ENCODE data around the gene UBL5. TPM values are rescaled to one million over a fixed set of nuclear protein-coding genes. Genes with fewer than 3 reads are reported as not detected.

UBL5 gene
- total RNA-seq, 1 experiment from 2014 or later = 472 TPM

- Histone ChIP-seq H3K27me3 (replicated peaks) (no peaks in the 10 kb centered on the region), H3K36me3 (no peaks in the 10 kb centered on the region), H3K27ac (no peak overlapping the region), H3K4me1 (replicated peaks) (no peaks in the 10 kb centered on the region), H3K4me3 (no peak overlapping the region), H3K9me3 (replicated peaks) (0 out of 2 replicates have a peak, but pooled peaks cover 2% of the 10 kb centered on the region)
- no peak for DNase-seq (ENCODE audit: low read depth in 1 of 2, low spot score in 2 of 2)
Measured at GRCh38 chr19:9871626-9872338, 44.1 kb downstream of the UBL5 start.

- Histone ChIP-seq H3K4me3 (no peak overlapping the region), H3K4me1 (replicated peaks) (no peaks in the 10 kb centered on the region), H3K36me3 (no peaks in the 10 kb centered on the region), H3K27ac (no peak overlapping the region), H3K9me3 (replicated peaks) (0 out of 2 replicates have a peak, but pooled peaks cover 2% of the 10 kb centered on the region), H3K27me3 (replicated peaks) (no peaks in the 10 kb centered on the region)
- DNase-seq (ENCODE audit: low read depth in 1 of 2, low spot score in 2 of 2) = no peak
Measured at GRCh38 chr19:9872618-9873242, 45.0 kb downstream of the UBL5 start.

- no peaks in the 10 kb centered on the region for H3K27me3 ChIP-seq (replicated peaks)
Measured at GRCh38 chr19:9875031-9875627, 47.4 kb downstream of the UBL5 start.

GRCh38 chr19:9875796-9876195, 48.1 kb downstream of the UBL5 start:
- 0 out of 2 replicates have a peak, but pooled peaks cover 2% of the 10 kb centered on the region for H3K9me3 ChIP-seq (replicated peaks)
- DNase-seq (ENCODE audit: low read depth in 1 of 2, low spot score in 2 of 2) = no peak

More at GRCh38 chr19:9875031-9875627, 47.4 kb downstream of the UBL5 start:
- no peaks in the 10 kb centered on the region for H3K36me3 ChIP-seq
- H3K4me3 ChIP-seq = no peak overlapping the region
- no peak for DNase-seq (ENCODE audit: low read depth in 1 of 2, low spot score in 2 of 2)
- H3K9me3 ChIP-seq (replicated peaks) = 0 out of 2 replicates have a peak, but pooled peaks cover 2% of the 10 kb centered on the region
- H3K27ac ChIP-seq = no peak overlapping the region
- H3K4me1 ChIP-seq (replicated peaks) = no peaks in the 10 kb centered on the region

GRCh38 chr19:9877780-9878510, 50.2 kb downstream of the UBL5 start:
- no peak overlapping the region for H3K27ac ChIP-seq
- H3K4me3 ChIP-seq = no peak overlapping the region
- H3K9me3 ChIP-seq (replicated peaks) = 0 out of 2 replicates have a peak, but pooled peaks cover 2% of the 10 kb centered on the region
- no peaks in the 10 kb centered on the region for H3K36me3 ChIP-seq
- DNase-seq (ENCODE audit: low read depth in 1 of 2, low spot score in 2 of 2) = no peak
- H3K4me1 ChIP-seq (replicated peaks) = no peaks in the 10 kb centered on the region
- no peaks in the 10 kb centered on the region for H3K27me3 ChIP-seq (replicated peaks)

More at GRCh38 chr19:9875796-9876195, 48.1 kb downstream of the UBL5 start:
- Histone ChIP-seq H3K27me3 (replicated peaks) (no peaks in the 10 kb centered on the region), H3K4me1 (replicated peaks) (no peaks in the 10 kb centered on the region), H3K4me3 (no peak overlapping the region), H3K27ac (no peak overlapping the region), H3K36me3 (no peaks in the 10 kb centered on the region)

- no peak overlapping the region for H3K27ac ChIP-seq
- 0 out of 2 replicates have a peak, but pooled peaks cover 2% of the 10 kb centered on the region for H3K9me3 ChIP-seq (replicated peaks)
- no peaks in the 10 kb centered on the region for H3K36me3 ChIP-seq
- no peaks in the 10 kb centered on the region for H3K4me1 ChIP-seq (replicated peaks)
- no peaks in the 10 kb centered on the region for H3K27me3 ChIP-seq (replicated peaks)
- no peak overlapping the region for H3K4me3 ChIP-seq
- DNase-seq (ENCODE audit: low read depth in 1 of 2, low spot score in 2 of 2) = no peak
Measured at GRCh38 chr19:9878511-9879196, 50.9 kb downstream of the UBL5 start.

Other genes starting within 250 kb of the UBL5 start
- gene ZNF121, start 243.4 kb upstream of the UBL5 start, total RNA-seq (2014; rRNA removed; shearing (Covaris generic)) = 22.9 and 29.1 TPM in 2 replicates
- 9.8 and 14.5 TPM in 2 replicates for gene ZNF561, start 206.7 kb upstream of the UBL5 start, total RNA-seq (2014; rRNA removed; shearing (Covaris generic))
- gene ZNF562, start 152.8 kb upstream of the UBL5 start, total RNA-seq (2014; rRNA removed; shearing (Covaris generic)) = 7.8 and 9.6 TPM in 2 replicates
- gene ZNF846, start 59.2 kb upstream of the UBL5 start, total RNA-seq (2014; rRNA removed; shearing (Covaris generic)) = 3.5 and 6.3 TPM in 2 replicates
- 16.9 and 34.1 TPM in 2 replicates for gene FBXL12, start 8.8 kb upstream of the UBL5 start, total RNA-seq (2014; rRNA removed; shearing (Covaris generic))
- 171 and 230 TPM in 2 replicates for gene PIN1, start 7.4 kb downstream of the UBL5 start, total RNA-seq (2014; rRNA removed; shearing (Covaris generic))
- gene OLFM2, start 108.6 kb downstream of the UBL5 start, total RNA-seq (2014; rRNA removed; shearing (Covaris generic)) = 0.11 TPM in 1 of 2 replicates, not detected in the other
- gene COL5A3, start 182.6 kb downstream of the UBL5 start, total RNA-seq (2014; rRNA removed; shearing (Covaris generic)) = 0.38 and 0.39 TPM in 2 replicates
- not detected in 2 replicates for gene RDH8, start 185.6 kb downstream of the UBL5 start, total RNA-seq (2014; rRNA removed; shearing (Covaris generic))

Measured in SJSA1 (cell line).